DMS53 treated with DMSO at 0.1 percent for 48 hours (cell line): ENCODE measurements around the gene EPS8.
"Not testable (repeated sequence)": the region's sequence is repeated elsewhere in the genome, so short reads cannot be mapped to it uniquely, and the experiment has no call there.

Source experiments
- DNase-seq: peaks from one replicate; lab custom pipeline; 2025; ENCODE audit not compliant: unreplicated experiment; lab: John Stamatoyannopoulos, UW

The EPS8 gene

DNA sequence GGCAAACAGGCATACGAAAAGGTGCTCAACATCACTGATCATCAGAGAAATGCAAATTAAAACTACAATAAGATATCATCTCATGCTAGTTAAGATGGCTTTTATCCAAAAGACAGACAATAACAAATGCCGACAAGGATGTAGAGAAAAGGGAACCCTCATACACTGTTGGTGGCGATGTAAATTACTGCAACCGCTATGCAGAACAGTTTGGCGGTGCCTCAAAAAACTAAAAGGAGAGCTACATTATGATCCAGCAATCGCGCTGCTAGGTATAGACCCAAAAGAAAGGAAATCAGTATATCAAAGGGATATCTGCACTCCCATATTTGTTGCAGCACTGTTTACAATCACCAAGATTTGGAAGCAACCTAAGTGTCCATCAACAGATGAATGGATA lies 27.0 kb downstream of the EPS8 start:
- DNase-seq = not testable (repeated sequence)

GRCh38 chr12:15757553-15758255 lies 31.5 kb downstream of the EPS8 start:
- DNase-seq = no peak

- no peak for DNase-seq
Measured at GRCh38 chr12:15756822-15757221, 32.4 kb downstream of the EPS8 start.

DNA sequence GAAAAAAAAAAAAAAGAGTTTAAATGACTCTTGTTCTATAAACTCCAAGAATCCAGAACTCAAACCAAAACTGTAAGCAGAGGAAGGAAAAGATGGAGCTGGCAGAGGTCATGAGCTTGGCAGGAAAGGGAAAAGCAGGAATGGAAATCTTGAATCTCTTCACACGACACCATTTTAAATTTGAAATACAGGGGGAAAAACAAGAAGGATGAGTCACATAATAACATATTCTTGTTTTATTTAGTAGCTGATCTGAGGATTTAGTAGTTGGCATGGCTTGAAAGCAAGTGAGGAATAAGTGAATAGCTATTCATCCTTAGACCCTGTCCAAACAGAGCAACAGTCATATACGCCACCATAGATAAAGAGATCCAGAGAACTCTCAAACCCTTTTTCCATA lies 35.0 kb downstream of the EPS8 start:
- no peak for DNase-seq

GRCh38 chr12:15752785-15753184 lies 36.4 kb downstream of the EPS8 start:
- DNase-seq = no peak

GRCh38 chr12:15751741-15752140 lies 37.4 kb downstream of the EPS8 start:
- DNase-seq = no peak

DNA sequence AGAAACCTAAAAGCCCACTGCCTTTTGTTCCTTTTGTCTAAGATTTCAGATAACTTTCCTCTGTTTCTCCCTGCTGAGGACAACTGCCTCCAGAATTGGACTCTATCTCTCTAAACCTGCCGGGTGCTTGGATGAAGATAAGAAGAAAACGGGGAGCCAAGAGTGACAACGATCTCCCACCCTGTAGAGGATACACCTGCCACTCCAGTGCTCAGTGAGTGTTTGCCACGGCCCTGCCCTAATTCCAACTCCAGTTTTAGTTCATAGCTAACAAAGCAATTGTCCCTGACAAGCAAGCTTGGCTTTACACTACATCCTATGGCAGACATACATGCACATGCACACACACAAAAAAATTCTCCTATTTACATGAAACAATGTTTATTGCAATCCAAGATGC lies 39.3 kb downstream of the EPS8 start:
- no peak for DNase-seq

- not testable (repeated sequence) for DNase-seq
Measured at GRCh38 chr12:15741870-15742269, 47.3 kb downstream of the EPS8 start.

GRCh38 chr12:15741082-15741481 lies 48.1 kb downstream of the EPS8 start:
- DNase-seq = no peak

GRCh38 chr12:15740389-15740788 lies 48.8 kb downstream of the EPS8 start:
- not testable (repeated sequence) for DNase-seq

DNA sequence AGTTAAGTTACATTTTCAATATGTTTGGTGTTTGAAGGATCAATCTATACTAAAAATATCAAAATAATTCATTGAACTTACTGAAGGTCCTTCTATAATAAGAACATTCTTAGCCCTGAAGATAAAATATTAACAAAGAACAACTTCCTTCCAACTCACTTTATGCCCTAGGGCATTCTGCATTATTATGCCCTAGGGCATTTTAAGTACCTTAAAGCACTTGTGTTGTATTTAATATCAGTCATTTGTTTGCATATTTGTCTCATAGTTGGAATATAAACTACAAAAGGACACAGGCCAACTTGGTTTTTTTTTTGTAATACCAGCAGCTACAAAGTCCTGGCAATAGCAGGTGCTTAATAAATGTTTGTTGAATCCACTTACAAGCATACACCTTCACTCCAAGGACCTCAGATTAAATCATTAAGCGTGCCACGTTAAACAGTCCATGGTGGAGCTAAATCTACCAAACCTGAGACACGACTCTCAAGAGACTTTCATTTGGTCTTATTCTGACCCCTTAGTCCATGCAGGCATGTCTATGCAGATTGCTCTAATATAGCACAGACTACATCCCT lies 50.7 kb downstream of the EPS8 start:
- no peak for DNase-seq

- DNase-seq = no peak
Measured at GRCh38 chr12:15735837-15736615, 53.2 kb downstream of the EPS8 start.

DNA sequence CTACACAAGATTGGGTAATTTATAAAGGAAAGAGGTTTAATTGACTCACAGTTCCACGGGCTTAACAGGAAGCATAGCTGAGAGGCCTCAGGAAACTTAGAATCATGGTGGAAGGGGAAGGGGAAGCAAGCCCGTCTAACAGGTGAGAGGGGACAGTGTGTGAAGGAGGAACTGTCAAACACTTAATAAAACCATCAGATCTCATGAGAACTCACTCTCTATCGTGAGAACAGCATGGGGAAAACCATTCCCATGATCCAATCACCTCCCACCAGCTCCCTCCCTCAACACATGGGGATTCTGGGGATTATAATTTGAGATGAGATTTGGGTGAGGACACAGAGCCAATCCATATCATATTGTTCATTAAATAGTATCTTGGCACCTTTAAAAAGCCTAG lies 56.1 kb downstream of the EPS8 start:
- DNase-seq = no peak

- DNase-seq = no peak
Measured at GRCh38 chr12:15732341-15733061, 56.7 kb downstream of the EPS8 start.

DNA sequence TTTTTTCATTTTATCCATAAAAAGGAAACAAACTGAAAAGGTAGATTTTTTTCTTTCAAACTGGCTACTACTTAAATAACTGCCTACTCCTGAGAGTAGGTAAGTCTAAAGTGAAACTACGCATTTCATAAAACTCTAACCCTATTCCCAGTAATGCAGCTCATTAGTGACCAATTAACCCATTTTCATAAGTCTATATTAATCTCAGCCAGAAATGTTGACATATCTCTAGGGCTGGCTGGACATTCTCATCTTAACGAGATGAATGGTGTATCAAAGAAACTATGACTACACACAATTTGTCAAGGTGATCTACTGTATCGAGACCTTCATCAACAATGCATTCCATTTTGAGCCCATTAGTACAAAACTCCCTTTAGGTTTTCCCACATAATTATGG lies 57.2 kb downstream of the EPS8 start:
- no peak for DNase-seq

- no peak for DNase-seq
Measured at GRCh38 chr12:15729097-15729496, 60.1 kb downstream of the EPS8 start.

DNA sequence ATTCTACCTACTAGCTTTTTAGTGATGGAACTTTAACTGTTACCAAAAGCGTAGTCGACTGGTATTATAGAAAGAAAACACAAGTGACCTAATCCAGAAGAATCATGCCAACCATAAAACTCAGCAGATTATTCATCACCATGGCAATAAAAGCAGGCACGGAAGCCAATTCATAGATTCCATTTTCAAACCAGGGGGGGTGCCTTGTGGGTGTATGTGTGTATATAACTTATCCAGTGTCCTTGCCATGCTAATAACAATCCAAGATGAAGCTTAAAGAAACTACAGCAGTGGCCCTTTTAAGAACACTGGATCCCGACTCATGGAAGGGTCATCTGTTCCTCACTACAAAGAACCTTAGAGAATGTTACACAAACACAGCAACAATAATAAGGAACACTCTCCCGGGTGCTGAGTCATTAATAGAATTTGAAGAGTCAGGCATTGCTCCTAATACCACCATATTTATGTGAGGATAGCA lies 61.0 kb downstream of the EPS8 start:
- no peak for DNase-seq

DNA sequence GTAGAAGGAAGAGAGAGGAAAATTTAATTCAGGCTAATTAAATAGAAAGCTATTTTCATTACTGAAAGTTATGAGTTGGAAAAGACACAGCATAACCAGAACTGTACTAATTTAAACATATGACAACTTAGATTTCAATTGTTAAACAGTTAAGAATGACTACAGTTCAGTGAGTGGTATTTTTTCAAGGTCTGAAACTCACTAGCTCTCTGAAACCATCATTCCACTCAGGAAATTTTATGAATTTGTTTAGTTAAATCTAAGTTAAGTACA lies 62.4 kb downstream of the EPS8 start:
- DNase-seq = no peak

DNA sequence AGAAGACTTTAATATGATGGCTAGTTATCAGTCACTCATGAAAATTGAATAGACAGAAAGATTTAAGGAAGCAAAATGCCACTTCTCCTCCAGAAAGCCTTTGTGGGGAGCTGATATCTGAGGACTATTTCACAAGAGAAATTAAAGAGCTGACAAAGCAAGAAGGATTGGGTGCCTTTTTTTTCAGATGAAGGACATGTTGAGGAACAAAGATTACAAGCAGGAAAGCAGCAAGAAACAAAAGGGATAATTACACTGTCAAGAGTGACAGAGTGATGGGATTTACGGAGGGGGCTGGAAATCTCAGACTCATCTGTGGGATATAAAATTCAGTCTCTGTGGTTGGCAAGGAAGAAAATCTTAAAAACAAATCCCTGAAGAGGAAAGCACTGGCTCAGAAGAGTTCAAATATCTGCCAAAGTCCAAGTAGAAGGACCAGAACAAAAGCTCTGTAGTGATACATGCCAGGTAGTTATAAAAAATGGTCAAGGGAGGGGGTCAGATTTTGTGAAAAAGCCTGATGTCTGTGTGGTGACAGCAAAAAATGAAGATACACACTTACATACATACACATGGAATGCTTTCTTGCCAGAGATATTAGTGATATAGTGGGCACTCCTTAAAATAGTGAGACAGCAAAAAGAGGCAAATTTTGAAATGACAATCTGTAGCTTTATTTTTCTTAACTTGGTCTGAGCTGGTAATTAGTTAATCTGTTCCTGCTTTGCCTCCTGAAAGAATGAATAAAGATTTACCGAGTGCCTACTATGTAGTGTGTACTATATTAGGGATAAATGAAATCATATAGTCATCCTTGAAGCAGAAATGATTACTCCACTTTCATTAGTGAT lies 62.9 kb downstream of the EPS8 start:
- no peak for DNase-seq

GRCh38 chr12:15722951-15723350 lies 66.2 kb downstream of the EPS8 start:
- DNase-seq = no peak
